ENCODE data around the gene FOXL1.

Gene FOXL1

DNA sequence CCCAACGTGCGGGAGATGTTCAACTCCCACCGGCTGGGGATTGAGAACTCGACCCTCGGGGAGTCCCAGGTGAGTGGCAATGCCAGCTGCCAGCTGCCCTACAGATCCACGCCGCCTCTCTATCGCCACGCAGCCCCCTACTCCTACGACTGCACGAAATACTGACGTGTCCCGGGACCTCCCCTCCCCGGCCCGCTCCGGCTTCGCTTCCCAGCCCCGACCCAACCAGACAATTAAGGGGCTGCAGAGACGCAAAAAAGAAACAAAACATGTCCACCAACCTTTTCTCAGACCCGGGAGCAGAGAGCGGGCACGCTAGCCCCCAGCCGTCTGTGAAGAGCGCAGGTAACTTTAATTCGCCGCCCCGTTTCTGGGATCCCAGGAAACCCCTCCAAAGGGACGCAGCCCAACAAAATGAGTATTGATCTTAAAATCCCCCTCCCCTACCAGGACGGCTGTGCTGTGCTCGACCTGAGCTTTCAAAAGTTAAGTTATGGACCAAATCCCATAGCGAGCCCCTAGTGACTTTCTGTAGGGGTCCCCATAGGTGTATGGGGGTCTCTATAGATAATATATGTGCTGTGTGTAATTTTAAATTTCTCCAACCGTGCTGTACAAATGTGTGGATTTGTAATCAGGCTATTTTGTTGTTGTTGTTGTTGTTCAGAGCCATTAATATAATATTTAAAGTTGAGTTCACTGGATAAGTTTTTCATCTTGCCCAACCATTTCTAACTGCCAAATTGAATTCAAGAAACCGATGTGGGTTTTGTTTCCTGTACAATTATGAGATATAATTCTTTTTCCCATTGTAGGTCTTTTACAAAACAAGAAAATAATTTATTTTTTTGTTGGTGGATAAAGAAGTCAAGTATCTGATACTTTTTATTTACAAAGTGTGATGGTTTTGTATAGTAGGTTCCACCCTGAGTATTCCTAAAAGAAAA, 9.4 kb upstream of the FOXL1 start:
- no peak for DNase-seq (ENCODE audit: low read depth in 2 of 2)

GRCh38 chr16:86569701-86570447, 8.5 kb upstream of the FOXL1 start:
- no peak for DNase-seq (ENCODE audit: low read depth in 2 of 2)

- no peak for DNase-seq (ENCODE audit: low read depth in 2 of 2)
Observed at GRCh38 chr16:86570558-86571529, 7.5 kb upstream of the FOXL1 start.

- no peak for DNase-seq (ENCODE audit: low read depth in 2 of 2)
Observed at GRCh38 chr16:86571530-86571915, 6.8 kb upstream of the FOXL1 start.

- DNase-seq (ENCODE audit: low read depth in 2 of 2) = no peak
Observed at GRCh38 chr16:86572041-86572521, 6.3 kb upstream of the FOXL1 start.

DNA sequence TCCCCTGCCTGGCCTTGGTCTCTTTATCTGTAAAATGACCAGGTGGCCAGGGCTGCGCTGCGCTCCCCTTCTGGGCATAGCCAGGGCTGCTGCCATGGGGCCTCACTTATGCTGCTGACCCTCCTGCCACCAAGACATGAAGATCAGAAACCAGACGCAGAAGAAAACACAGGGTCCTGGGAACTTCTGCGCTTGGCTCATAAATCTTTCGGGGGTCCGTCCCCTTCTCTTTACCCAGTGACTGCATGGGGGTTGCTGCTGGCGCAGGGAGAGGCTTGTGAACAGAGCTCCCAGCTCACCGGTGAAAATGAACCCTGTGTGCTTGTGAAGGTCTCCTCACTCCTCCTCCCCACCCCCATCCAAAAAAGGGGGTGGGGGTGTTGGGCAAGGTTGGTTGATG, 5.7 kb upstream of the FOXL1 start:
- no peak for DNase-seq (ENCODE audit: low read depth in 2 of 2)

DNA sequence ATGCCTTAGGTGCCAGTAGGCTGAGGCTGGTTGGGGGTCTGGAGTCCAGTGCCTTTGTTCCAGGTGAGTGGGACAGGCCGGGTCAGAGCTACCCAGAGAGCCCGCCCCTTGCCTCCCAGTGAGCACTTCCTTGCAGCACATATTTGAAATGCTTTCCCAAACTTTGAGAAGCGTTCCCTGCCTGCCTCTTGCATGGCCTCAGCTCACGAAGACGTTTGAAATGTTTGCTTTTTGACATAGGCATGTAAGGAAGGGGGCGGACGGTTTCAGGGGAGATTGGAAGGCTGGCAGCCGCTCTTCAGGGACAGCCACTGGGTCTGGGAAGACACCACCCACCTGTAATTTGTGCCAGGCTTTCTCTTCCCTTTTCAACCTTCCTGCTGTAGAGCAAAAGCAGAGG, 5.1 kb upstream of the FOXL1 start:
- no peak for DNase-seq (ENCODE audit: low read depth in 2 of 2)

DNA sequence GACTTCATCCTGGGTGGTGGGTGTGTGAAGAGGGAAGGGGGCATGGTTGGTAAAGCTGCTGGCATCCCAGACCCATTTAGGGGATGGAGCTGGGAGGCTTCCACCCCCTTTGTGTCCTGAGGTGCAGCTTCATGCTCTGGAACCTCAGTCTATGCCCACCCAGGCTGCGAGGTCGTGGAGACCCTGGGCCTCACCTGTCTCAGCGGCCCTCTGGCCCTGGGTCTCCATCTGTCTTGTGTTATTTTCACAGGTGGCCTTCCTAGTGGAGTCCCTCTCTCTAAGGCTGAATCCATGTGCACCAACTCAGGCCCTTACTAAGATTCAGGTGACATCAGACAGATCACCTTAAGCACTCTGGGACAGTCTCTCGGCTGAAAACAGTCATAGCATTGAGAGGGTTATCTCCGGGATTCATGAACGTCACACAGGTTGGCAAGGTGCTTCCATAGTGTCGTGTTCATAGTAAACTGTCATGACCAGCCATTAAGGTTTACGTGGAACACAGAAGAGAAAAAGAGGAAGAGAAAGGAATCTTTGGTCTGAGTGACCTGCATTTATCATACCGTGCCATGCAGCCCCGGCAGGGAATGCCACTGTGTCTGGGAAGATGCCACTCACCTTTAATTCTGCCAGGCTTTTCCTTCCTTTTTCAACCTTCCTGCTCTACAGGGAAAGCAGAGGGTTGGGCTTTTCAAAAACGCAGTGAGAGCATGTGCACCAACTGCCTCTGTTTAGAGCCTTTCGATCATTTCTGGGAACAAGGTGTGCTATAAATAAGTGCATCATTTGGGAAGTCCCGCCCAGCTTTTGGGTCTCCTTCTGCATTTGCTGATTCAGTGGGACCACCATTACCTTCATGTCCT, 4.5 kb upstream of the FOXL1 start:
- DNase-seq (ENCODE audit: low read depth in 2 of 2) = no peak

GRCh38 chr16:86574646-86575045, 3.7 kb upstream of the FOXL1 start:
- no peak for DNase-seq (ENCODE audit: low read depth in 2 of 2)

DNA sequence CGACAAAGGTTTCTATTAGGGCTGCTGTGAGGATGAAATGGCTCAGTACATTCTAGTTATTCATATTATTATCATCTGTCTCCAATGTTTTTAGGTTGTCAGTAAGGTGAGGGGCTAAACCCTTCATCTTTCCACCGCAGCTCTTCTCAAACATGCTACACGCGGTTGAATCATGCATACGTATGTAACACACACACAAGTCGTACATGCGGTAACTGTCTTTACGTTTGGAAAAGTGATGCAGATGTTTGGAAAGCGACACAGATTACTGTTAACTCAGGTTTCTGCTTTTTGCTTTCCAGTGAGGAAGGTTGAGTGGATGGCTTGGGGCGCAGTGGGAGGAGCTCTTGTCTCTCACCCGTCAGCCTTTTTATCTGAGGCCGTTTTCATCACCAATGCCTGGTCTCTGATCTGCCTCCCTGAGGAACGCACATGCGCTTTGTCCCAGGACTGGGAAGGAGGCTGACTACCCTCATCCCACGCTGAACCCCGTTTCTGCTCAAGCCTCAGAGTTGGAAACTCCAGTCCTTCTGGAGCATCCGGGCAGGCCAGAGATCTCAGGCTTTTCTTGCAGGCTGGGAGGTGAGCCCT, 3.2 kb upstream of the FOXL1 start:
- DNase-seq (ENCODE audit: low read depth in 2 of 2) = no peak

DNA sequence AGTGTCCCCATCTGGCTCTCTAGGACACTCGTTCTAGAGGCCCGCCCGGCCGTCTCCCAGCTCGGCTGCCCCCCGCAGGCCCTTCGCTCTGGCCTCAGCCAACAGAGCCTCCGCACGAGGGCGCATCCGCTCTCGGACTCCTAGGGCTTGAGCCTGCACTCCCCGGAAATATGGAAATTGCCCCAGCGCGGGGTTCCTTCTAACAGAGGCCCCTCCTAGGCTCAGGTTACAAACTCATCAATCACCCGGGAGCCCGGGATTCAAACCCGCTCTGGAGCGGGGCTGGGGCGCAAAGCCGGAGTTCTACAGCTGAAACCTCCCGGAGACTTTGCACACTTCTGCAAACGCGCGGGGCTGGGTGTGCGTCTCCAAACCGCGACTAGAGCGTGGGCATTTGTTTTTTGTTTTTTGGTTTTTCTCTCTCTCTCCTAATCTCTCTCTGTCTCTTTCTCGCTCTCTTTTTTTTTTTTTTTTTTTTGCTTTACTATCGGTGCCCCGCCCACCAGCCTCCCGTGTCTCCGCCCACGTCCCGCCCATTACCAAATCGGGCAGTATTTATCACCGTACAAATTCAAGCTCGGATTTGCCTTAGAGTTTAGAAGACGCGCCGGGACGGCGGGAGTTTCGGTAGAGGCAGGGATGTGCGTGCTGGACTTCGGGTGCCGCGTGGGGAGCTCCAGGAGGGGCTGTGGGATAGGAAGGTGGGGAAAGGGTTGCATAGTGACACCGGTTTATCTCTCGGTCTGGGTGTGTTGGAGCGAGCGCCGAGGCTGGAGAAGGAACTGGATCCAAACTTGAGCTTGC, 2.4 kb upstream of the FOXL1 start:
- DNase-seq (ENCODE audit: low read depth in 2 of 2) = no peak

DNA sequence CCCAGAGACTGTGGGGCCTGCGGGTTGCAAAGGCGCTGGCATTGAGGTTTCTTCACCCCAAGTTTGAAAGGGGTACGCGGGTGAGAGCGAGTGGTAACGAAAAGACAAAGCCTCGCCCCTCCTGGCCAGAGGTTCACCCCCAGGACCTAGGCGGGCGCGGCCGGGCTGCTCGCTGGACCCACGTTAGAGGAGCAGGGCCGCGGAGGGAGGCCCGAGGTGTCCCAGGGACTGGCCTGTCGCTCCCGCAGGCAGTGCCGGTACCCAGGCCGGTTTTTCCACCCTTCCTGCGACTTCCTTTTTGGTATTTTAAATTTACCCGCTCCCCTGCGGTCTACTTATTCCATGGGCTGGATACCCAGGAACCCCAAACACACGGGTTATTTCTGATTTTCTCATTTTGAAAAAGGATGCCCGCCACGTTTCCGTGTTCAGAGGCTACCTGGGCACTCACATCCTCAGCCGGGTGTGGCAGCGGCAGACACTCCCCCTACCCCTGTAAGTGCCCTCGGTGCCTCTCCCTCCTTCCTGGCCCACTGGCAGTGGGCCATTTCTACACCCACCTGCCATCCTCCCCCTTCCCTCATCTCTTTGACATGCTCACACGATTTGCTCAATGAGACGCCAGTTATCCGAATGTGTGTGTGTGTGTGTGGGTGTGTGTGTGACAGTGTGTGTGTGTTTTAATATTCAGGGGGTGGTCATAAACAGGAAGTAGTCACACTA, 1.6 kb upstream of the FOXL1 start:
- DNase-seq (ENCODE audit: low read depth in 2 of 2) = no peak

DNA sequence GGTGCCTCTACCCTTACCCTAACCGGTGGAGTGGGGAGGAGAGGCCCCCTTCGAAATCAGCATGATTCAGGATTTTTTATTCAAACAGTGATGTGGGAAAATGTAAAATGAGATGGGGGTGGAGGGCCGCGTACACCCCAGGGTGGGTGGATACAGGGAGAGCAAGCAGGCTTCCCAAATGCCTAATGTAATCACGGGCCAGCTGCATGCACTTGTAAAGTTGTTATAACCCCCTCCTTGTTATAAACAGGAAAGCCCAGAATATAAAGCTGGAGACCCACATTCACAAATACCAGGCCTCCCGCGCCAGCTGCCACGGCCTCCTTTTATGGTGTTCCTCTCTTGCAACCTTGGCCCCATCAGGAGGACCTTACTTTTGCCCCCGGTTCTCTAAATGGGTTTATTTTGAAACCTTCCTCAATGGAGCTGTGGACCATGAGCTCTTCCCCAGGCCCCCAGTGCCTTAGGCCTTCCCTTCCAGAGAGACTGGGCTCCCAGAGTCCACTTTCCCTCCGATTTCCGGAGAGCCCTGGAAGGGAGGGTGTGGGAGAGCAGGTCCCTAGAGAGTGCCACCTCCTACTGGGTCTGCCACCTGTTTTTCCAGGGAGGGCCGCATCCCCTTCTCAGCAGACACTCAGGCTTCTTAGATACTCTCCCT, 906 bp upstream of the FOXL1 start:
- DNase-seq (ENCODE audit: low read depth in 2 of 2) = no peak

- DNase-seq (ENCODE audit: low read depth in 2 of 2) = no peak
Observed at GRCh38 chr16:86578611-86579267, 390 bp downstream of the FOXL1 start.

DNA sequence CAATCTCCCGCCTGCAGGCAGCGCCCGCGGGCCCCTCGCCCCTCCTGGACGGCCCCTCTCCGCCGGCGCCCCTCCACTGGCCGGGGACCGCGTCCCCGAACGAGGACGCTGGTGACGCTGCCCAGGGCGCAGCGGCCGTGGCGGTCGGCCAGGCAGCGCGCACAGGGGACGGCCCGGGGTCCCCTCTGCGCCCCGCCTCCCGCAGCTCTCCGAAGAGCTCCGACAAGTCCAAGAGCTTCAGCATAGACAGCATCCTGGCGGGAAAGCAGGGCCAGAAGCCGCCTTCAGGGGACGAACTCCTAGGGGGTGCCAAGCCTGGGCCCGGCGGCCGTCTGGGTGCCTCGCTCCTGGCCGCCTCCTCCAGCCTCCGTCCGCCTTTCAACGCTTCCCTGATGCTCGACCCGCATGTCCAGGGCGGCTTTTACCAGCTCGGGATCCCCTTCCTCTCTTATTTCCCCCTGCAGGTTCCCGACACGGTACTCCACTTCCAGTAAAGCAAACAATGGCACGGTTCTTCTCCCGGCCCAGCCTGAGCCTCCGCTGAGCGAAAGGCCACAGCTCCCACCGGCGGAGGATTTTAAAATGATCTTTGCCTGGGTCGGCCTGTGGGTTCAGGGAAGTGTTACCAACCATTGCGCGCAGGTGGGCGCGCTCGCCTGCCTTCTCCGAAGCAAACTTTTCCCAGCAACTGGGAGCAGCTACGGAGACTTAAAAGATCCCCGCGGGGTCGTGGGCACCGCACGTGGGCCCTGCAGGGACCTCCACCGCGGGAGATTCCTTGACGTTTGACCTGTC, 1.1 kb downstream of the FOXL1 start:
- DNase-seq (ENCODE audit: low read depth in 2 of 2) = no peak

DNA sequence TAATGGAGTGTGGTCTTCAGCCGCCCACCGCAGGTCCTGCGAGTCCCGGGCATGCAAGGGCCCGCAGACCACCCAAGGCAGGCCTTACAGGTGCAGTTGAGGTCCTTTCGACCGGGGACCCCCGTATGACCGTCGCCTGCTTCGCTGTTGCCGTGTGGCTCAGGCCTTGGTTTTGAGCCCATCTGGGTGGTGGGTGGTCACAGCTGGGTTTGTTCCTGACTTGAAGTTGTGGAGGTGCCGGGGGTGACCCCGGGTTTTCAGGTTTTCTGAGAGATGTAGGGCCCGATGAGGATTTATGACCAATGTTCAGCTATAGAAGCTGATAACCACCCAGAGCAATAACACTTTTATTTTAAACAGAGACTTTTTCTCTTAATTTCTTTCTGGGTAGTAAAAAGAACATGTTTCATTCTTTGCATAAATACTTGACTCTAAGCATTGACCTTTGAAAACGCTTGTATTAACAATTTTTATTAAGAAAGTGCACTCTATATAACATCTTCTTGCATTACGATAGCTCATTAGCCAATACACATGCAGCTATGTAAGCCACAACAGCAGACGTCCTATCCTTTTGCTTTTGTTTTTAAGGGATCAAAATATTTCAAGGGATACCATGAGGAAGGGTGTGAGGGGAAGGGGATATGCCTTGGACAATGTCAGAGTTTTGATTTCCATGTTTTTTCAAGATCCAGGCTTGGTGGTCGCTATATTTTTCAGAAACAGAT, 1.9 kb downstream of the FOXL1 start:
- DNase-seq (ENCODE audit: low read depth in 2 of 2) = no peak
